Activated T-helper 2 cell treated with anti-CD3 and anti-CD28 coated beads, Interferon-gamma antibody, Interleukin-2, Interleukin-4, amounts not matched to agents 10 μg/mL and 5 μg/mL and 100 μg/mL, durations not matched to agents 14 hours and 24 hours and 36 hours (primary cell): ENCODE results near the gene NNMT. TPM values are rescaled to one million over a fixed set of nuclear protein-coding genes. Genes with fewer than 3 reads are reported as not detected.

Source experiments
- DNase-seq: peaks from one replicate; pipeline ENCODE4 v3.0.0; 2021; ENCODE audit warnings: low spot score
- H3K27ac Mint-ChIP-seq: one replicate; pipeline ENCODE4 v1.8.0; 2021; ENCODE audit warnings: mixed read lengths
- H3K27me3 Mint-ChIP-seq: one replicate; pipeline ENCODE4 v1.8.0; 2021; ENCODE audit warnings: low read depth, mixed read lengths
- H3K36me3 Mint-ChIP-seq: one replicate; pipeline ENCODE4 v1.8.0; 2021; ENCODE audit warnings: low read depth, mixed read lengths
- H3K4me1 Mint-ChIP-seq: one replicate; pipeline ENCODE4 v1.8.0; 2021; ENCODE audit warnings: low read depth, mixed read lengths
- H3K4me3 Mint-ChIP-seq: one replicate; pipeline ENCODE4 v1.8.0; 2021; ENCODE audit warnings: low read depth, mild to moderate bottlenecking, moderate library complexity, mixed read lengths
- H3K9me3 Mint-ChIP-seq: one replicate; pipeline ENCODE4 v1.8.0; 2021; ENCODE audit warnings: mixed read lengths
- intact Hi-C: fragments of 100-400 bp; cut with micrococcal nuclease; formaldehyde crosslinking; loops from one replicate; pipeline ENCODE4 v1.15.1; 2023
- total RNA-seq: library from RNA; stranded (reverse); gene quantifications from 2 replicates; pipeline ENCODE4 v1.2.3, GENCODE V29; 2022

The NNMT gene
- not detected in 2 replicates for total RNA-seq

DNA sequence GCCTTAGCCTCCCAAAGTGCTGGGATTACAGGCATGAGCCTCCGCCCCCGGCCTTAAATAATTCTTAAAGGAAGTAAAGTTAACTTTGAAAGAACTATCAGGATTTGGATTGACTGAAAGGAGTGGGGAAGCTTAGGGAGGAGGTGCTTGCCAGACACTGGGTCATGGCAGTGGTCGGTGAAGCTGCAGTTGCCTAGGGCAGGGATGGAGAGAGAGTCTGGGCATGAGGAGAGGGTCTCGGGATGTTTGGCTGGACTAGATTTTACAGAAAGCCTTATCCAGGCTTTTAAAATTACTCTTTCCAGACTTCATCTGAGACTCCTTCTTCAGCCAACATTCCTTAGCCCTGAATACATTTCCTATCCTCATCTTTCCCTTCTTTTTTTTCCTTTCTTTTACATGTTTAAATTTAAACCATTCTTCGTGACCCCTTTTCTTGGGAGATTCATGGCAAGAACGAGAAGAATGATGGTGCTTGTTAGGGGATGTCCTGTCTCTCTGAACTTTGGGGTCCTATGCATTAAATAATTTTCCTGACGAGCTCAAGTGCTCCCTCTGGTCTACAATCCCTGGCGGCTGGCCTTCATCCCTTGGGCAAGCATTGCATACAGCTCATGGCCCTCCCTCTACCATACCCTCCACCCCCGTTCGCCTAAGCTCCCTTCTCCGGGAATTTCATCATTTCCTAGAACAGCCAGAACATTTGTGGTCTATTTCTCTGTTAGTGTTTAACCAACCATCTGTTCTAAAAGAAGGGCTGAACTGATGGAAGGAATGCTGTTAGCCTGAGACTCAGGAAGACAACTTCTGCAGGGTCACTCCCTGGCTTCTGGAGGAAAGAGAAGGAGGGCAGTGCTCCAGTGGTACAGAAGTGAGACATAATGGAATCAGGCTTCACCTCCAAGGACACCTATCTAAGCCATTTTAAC lies at the start of gene NNMT:
NNMT (plus strand) TSS at position 724 of the 929 bp plus-strand sequence; CDS start at position 882, 158 bp downstream.
- peaks cover 9% of the 10 kb centered on the region for H3K27me3 Mint-ChIP-seq
- no peak for DNase-seq
- H3K9me3 Mint-ChIP-seq = peaks cover 3% of the 10 kb centered on the region
- H3K4me3 Mint-ChIP-seq = no peak within 1 kb of the TSS
- H3K27ac Mint-ChIP-seq = no peak within 1 kb of the TSS
- no peaks in the 10 kb centered on the region for H3K36me3 Mint-ChIP-seq
- peaks cover 2% of the 10 kb centered on the region for H3K4me1 Mint-ChIP-seq
- intact Hi-C loops = no loop called here

DNA sequence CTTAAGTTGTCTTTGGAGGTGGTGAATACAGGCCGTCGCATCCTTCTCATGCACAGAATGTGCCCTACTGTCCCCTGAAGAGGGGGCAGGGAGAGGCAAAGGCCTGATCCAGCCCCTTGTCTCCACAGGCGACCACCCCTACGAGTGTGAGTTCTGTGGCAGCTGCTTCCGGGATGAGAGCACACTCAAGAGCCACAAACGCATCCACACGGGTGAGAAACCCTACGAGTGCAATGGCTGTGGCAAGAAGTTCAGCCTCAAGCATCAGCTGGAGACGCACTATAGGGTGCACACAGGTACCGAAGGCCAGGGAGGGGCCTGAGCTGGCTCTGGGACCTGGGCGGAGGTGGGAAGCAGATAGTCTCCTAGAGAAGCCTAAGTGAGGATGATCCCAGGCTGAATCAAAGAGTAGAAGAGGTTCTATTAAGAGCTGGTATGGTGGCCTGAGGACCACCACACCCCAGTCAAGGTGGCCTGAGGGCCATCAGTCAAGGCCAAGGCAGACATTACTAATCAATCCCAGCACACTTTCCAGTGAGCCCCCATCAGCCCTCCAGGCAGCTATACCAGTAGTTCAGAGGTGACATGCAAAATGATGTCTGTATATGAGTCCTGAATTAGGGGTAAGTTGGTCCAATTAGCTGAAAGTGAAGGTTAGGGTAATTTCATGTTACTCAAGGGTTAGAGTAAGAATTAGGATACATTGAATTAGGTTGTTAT lies 49.0 kb upstream of the NNMT start:
- intact Hi-C loops = no loop called here
- Mint-ChIP-seq H3K4me3 (no peak overlapping the region), H3K27me3 (peaks cover 4% of the 10 kb centered on the region), H3K9me3 (no peaks in the 10 kb centered on the region), H3K36me3 (no peaks in the 10 kb centered on the region), H3K27ac (no peak overlapping the region), H3K4me1 (no peaks in the 10 kb centered on the region)
- DNase-seq = no peak

GRCh38 chr11:114250180-114250579 lies 46.0 kb upstream of the NNMT start:
- H3K4me3 Mint-ChIP-seq = no peak overlapping the region
- no peaks in the 10 kb centered on the region for H3K4me1 Mint-ChIP-seq
- no peaks in the 10 kb centered on the region for H3K36me3 Mint-ChIP-seq
- no peaks in the 10 kb centered on the region for H3K9me3 Mint-ChIP-seq
- H3K27me3 Mint-ChIP-seq = peaks cover 3% of the 10 kb centered on the region
- no peak for DNase-seq
- intact Hi-C loops = no loop called here
- no peak overlapping the region for H3K27ac Mint-ChIP-seq

GRCh38 chr11:114250993-114251814 lies 45.0 kb upstream of the NNMT start:
- no peaks in the 10 kb centered on the region for H3K36me3 Mint-ChIP-seq
- no peak overlapping the region for H3K4me3 Mint-ChIP-seq
- intact Hi-C loops = no loop called here
- H3K9me3 Mint-ChIP-seq = no peaks in the 10 kb centered on the region
- no peak overlapping the region for H3K27ac Mint-ChIP-seq
- no peak for DNase-seq
- H3K4me1 Mint-ChIP-seq = no peaks in the 10 kb centered on the region
- H3K27me3 Mint-ChIP-seq = no peaks in the 10 kb centered on the region

DNA sequence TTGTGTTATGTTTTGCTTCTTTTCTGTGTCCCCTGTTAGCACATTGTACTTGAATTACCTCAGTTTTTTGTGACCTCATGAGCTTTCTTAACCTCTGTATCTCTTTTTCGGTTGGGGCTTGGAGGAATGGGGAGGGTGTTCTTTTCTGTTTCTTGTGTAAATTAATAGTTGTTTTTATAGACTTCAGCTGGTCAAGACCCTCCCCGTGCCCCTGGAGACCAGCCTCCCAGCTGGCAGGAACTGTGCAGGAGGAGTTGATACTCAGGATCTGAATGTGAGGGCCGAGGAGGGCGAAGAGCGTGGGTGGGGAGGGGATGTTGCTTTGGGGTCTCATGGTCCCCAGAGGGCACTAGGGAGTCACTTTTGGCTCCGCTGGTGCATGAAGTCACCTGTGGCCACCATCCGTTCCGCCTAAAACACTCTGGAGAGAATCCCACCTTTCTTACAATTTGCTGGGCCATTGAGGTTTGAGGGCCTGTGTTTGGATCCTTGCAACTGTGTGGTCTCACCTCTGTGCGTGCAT lies 44.3 kb upstream of the NNMT start:
- intact Hi-C loops = no loop called here
- Mint-ChIP-seq H3K4me3 (no peak overlapping the region), H3K4me1 (no peaks in the 10 kb centered on the region), H3K27ac (no peak overlapping the region), H3K27me3 (no peaks in the 10 kb centered on the region), H3K36me3 (no peaks in the 10 kb centered on the region), H3K9me3 (no peaks in the 10 kb centered on the region)
- no peak for DNase-seq

- intact Hi-C loops = no loop called here
- H3K4me1 Mint-ChIP-seq = no peaks in the 10 kb centered on the region
- H3K27ac Mint-ChIP-seq = no peak overlapping the region
- H3K27me3 Mint-ChIP-seq = no peaks in the 10 kb centered on the region
- DNase-seq = no peak
- no peaks in the 10 kb centered on the region for H3K36me3 Mint-ChIP-seq
- no peaks in the 10 kb centered on the region for H3K9me3 Mint-ChIP-seq
- no peak overlapping the region for H3K4me3 Mint-ChIP-seq
These were observed 43.4 kb upstream of the NNMT start for GRCh38 chr11:114252767-114253166.

- intact Hi-C loops = no loop called here
These were observed 42.4 kb upstream of the NNMT start for GRCh38 chr11:114253771-114254170.

DNA sequence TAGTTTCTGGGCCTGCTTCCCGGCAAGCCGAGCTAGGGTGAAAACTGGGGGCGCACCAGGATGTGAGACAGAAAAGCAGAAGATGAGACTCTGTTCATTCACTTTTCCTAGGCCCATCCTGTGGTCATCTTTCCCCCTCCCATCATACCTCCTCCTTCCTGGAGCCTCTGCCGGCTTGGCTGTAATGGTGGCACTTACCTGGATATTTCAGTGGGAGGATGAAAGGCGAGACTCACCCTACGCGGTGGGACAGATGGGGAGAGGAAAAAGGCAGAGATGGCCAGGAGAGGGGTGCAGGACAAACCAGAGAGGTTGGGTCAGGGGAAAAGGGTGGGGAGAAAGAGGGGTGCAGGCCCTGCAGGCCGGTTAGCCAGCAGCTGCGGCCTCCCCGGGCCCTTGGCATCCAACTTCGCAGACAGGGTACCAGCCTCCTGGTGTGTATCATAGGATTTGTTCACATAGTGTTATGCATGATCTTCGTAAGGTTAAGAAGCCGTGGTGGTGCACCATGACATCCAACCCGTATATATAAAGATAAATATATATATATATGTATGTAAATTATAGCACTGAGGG lies 41.5 kb upstream of the NNMT start:
- intact Hi-C loops = no loop called here
- Mint-ChIP-seq H3K36me3 (no peaks in the 10 kb centered on the region), H3K4me1 (no peaks in the 10 kb centered on the region), H3K9me3 (no peaks in the 10 kb centered on the region), H3K27me3 (no peaks in the 10 kb centered on the region), H3K27ac (no peak overlapping the region), H3K4me3 (no peak overlapping the region)
- no peak for DNase-seq

More at GRCh38 chr11:114253771-114254170, 42.4 kb upstream of the NNMT start:
- Mint-ChIP-seq H3K27ac (no peak overlapping the region), H3K4me3 (no peak overlapping the region), H3K4me1 (no peaks in the 10 kb centered on the region), H3K9me3 (no peaks in the 10 kb centered on the region), H3K27me3 (no peaks in the 10 kb centered on the region), H3K36me3 (no peaks in the 10 kb centered on the region)
- DNase-seq = no peak

GRCh38 chr11:114255289-114255688 lies 40.9 kb upstream of the NNMT start:
- Mint-ChIP-seq H3K4me3 (no peak overlapping the region), H3K9me3 (no peaks in the 10 kb centered on the region), H3K27ac (no peak overlapping the region), H3K36me3 (no peaks in the 10 kb centered on the region), H3K27me3 (no peaks in the 10 kb centered on the region), H3K4me1 (no peaks in the 10 kb centered on the region)
- no peak for DNase-seq
- intact Hi-C loops = no loop called here

GRCh38 chr11:114256176-114256966 lies 39.8 kb upstream of the NNMT start:
- DNase-seq = no peak
- intact Hi-C loops = no loop called here
- no peaks in the 10 kb centered on the region for H3K27me3 Mint-ChIP-seq
- no peaks in the 10 kb centered on the region for H3K9me3 Mint-ChIP-seq
- no peaks in the 10 kb centered on the region for H3K4me1 Mint-ChIP-seq
- H3K36me3 Mint-ChIP-seq = no peaks in the 10 kb centered on the region
- no peak overlapping the region for H3K4me3 Mint-ChIP-seq
- H3K27ac Mint-ChIP-seq = no peak overlapping the region

- Mint-ChIP-seq H3K27ac (no peak overlapping the region), H3K27me3 (no peaks in the 10 kb centered on the region), H3K4me3 (no peak overlapping the region), H3K36me3 (no peaks in the 10 kb centered on the region), H3K9me3 (no peaks in the 10 kb centered on the region), H3K4me1 (no peaks in the 10 kb centered on the region)
- intact Hi-C loops = no loop called here
- DNase-seq = no peak
These were observed 39.3 kb upstream of the NNMT start for GRCh38 chr11:114256967-114257286.
